CD14-positive monocyte (primary cell): ENCODE measurements around the gene RAB28. TPM values are rescaled to one million over a fixed set of nuclear protein-coding genes. Genes with fewer than 3 reads are reported as not detected.
A peak's percentile ranks its signal among the peaks of the same experiment; 100 is the strongest.

Experiments
- DNase-seq, 3 donors: peaks; one replicate each; pipeline ENCODE4 v3.0.0-alpha.2; 2011 to 2022
- H2AFZ ChIP-seq: 2 replicates; pipeline ENCODE4 v1.6.0; 2012; ENCODE audit warnings: mild to moderate bottlenecking, low read depth, low read length, inconsistent platforms; ENCODE audit not compliant: insufficient read depth, poor library complexity, severe bottlenecking
- H3K27ac ChIP-seq, 2 donors: 1 replicate in 1 of 2; 2 replicates in 1 of 2; pipeline ENCODE4 v1.5.1; 2012 to 2013; ENCODE audit warnings: low read length in 2 of 2, control low read depth in 1 of 2, inconsistent platforms in 1 of 2, low read depth in 1 of 2, mild to moderate bottlenecking in 1 of 2
- H3K27me3 ChIP-seq, 2 donors: one replicate each; pipeline versions ENCODE4 v1.6.0 to v1.6.1; 2011 to 2013; ENCODE audit warnings: low read length in 2 of 2; ENCODE audit not compliant: control insufficient read depth in 2 of 2, insufficient read depth in 2 of 2
- H3K36me3 ChIP-seq, 2 donors: replicated peaks in 1 of 2; 1 replicate in 1 of 2; 2 replicates in 1 of 2; pipeline versions ENCODE4 v1.5.1 to v1.6.1; 2012 to 2013; ENCODE audit warnings: low read length in 2 of 2, control low read depth in 1 of 2, inconsistent platforms in 1 of 2, mild to moderate bottlenecking in 1 of 2; ENCODE audit not compliant: insufficient read depth in 2 of 2, control insufficient read depth in 1 of 2
- H3K4me1 ChIP-seq, 2 donors: 1 replicate in 1 of 2; 2 replicates in 1 of 2; pipeline versions ENCODE4 v1.5.1 to v1.6.1; 2012 to 2013; ENCODE audit warnings: low read length in 2 of 2, control low read depth in 1 of 2, inconsistent platforms in 1 of 2, mild to moderate bottlenecking in 1 of 2, moderate library complexity in 1 of 2; ENCODE audit not compliant: insufficient read depth in 2 of 2, control insufficient read depth in 1 of 2
- H3K4me2 ChIP-seq: replicated peaks from 2 replicates; pipeline ENCODE3; 2012; ENCODE audit warnings: low read length, moderate library complexity, mild to moderate bottlenecking; ENCODE audit not compliant: poor library complexity, severe bottlenecking; ENCODE audit errors: extremely low read depth
- H3K4me3 ChIP-seq, 3 experiments: fragments of 200-600 bp in 1 of 3; sonication (generic) in 1 of 3; replicated peaks in 1 of 3; 1 replicate in 2 of 3; 2 replicates in 1 of 3; pipeline ENCODE4 v1.5.1; 2011 to 2013; ENCODE audit warnings: low read length in 3 of 3, mild to moderate bottlenecking in 3 of 3, control low read depth in 2 of 3, low read depth in 2 of 3, inconsistent platforms in 1 of 3, moderate library complexity in 1 of 3
- H3K79me2 ChIP-seq: 2 replicates; pipeline ENCODE4 v1.6.0; 2012; ENCODE audit warnings: mild to moderate bottlenecking, control low read depth, inconsistent platforms, low read length, moderate library complexity; ENCODE audit not compliant: insufficient read depth
- H3K9ac ChIP-seq: 2 replicates; pipeline ENCODE4 v1.6.0; 2017; ENCODE audit warnings: low read length, mild to moderate bottlenecking; ENCODE audit not compliant: insufficient read depth, poor library complexity, severe bottlenecking
- H3K9me3 ChIP-seq, 2 donors: replicated peaks in 1 of 2; 1 replicate in 1 of 2; 2 replicates in 1 of 2; pipeline versions ENCODE4 v1.5.1 to v1.6.1; 2012 to 2013; ENCODE audit warnings: low read length in 2 of 2, control low read depth in 1 of 2; ENCODE audit not compliant: control insufficient read depth in 1 of 2, insufficient read depth in 1 of 2
- H4K20me1 ChIP-seq: 2 replicates; pipeline ENCODE4 v1.6.0; 2012; ENCODE audit warnings: mild to moderate bottlenecking, low read length, control low read depth, moderate library complexity; ENCODE audit not compliant: insufficient read depth
- H3K27ac Mint-ChIP-seq, 7 donors: one replicate each; pipeline ENCODE4 v1.8.0; 2020; ENCODE audit warnings: mild to moderate bottlenecking in 7 of 7, mixed read lengths in 7 of 7, moderate library complexity in 6 of 7, inconsistent platforms in 2 of 7
- H3K27me3 Mint-ChIP-seq, 3 donors: one replicate each; pipeline ENCODE4 v1.8.0; 2021 to 2022; ENCODE audit warnings: low read depth in 3 of 3, mild to moderate bottlenecking in 3 of 3, mixed read lengths in 3 of 3, moderate library complexity in 3 of 3, inconsistent platforms in 1 of 3
- H3K36me3 Mint-ChIP-seq, 2 donors: one replicate each; pipeline ENCODE4 v1.8.0; 2020; ENCODE audit warnings: mixed read lengths in 2 of 2, inconsistent platforms in 1 of 2, mild to moderate bottlenecking in 1 of 2
- H3K4me1 Mint-ChIP-seq: one replicate; pipeline ENCODE4 v1.8.0; 2020; ENCODE audit warnings: mild to moderate bottlenecking, mixed read lengths
- H3K4me3 Mint-ChIP-seq, 2 donors: one replicate each; pipeline ENCODE4 v1.8.0; 2020; ENCODE audit warnings: mild to moderate bottlenecking in 2 of 2, mixed read lengths in 2 of 2, moderate library complexity in 1 of 2
- H3K9me3 Mint-ChIP-seq, 7 donors: one replicate each; pipeline ENCODE4 v1.8.0; 2020 to 2022; ENCODE audit warnings: mixed read lengths in 7 of 7, mild to moderate bottlenecking in 6 of 7, moderate library complexity in 6 of 7, inconsistent platforms in 2 of 7
- WGBS: methylation state at CpG from one replicate; pipeline ENCODE4 v1.1.5; 2013; ENCODE audit warnings: missing lambda C conversion rate; ENCODE audit not compliant: insufficient coverage; 5-methylcytosine and 5-hydroxymethylcytosine counted together
- intact Hi-C, 2 donors: fragments of 100-400 bp; cut with micrococcal nuclease; formaldehyde crosslinking; loops; one replicate each; pipeline versions ENCODE4 v1.15.0 to v1.15.1; 2023
- polyA plus RNA-seq, 3 donors: library from polyadenylated mRNA; depleted of rRNA in 1 of 3; unstranded in 2 of 3; stranded (reverse) in 1 of 3; fragments of 300-500 nt in 2 of 3; fragments of >200 nt in 1 of 3; fragmentation: Illumina TruSeq in 2 of 3; gene quantifications; 1 replicate in 2 of 3; 2 replicates in 1 of 3; pipeline ENCODE4 v1.2.3, GENCODE V29; 2012 to 2021
- TF ChIP-seq, protein P1 (sequence below): fragments of 200-600 bp; IDR thresholded peaks from one replicate; pipeline ENCODE4 v1.8.0; 2022; ENCODE audit warnings: antibody characterized with exemption, mild to moderate bottlenecking

Gene RAB28
- polyA plus RNA-seq, 3 donors = 7.6 to 18.0 (median 17.8) TPM

DNA sequence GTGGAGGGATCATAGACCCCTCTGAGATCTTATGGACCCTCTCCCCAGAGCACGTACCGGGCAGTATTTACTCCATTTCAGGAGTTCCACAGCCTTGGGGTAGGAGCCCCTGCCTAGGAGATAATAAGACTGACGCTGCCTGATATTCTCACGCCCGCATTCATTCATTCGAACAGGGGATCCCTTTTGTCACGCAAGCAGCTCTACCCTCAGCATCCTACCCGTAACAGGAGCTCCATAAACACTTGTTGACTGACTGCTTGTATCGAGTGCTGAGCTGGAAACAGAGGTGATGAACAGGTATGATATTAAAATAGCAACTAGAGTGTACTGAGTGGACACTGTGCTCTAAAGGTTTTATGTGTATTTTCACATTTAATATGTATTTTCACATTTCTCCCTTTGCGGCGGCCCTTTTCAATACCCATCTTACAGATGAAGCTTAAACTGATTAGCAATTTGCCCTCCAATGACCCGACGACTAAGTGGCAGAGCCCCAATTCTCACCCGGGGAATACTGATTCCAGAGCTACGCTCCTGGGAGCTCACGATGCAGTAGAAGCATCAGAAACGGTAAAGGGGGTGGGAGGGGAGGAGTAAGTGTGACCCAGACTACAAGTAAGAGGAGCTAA is 888 bp downstream of the RAB28 start:
- peaks cover 17% of the 10 kb centered on the region for H3K79me2 ChIP-seq
- peaks cover 4 to 13% of the 10 kb centered on the region in 2 donors for H3K36me3 ChIP-seq
- H3K4me1 ChIP-seq = peaks cover 18 to 30% of the 10 kb centered on the region in 2 donors
- H2AFZ ChIP-seq = peak overlapping the region; percentile 94
- H3K9me3 ChIP-seq = no peaks in the 10 kb centered on the region
- H3K27ac ChIP-seq = peak overlapping the region; percentile 74 to 90
- Mint-ChIP-seq H3K27me3 (peaks cover 15 to 18% (median 18%) of the 10 kb centered on the region in 3 donors), H3K27ac (peak overlapping the region; percentile 59 to 100 (median 79)), H3K9me3 (peaks cover 0 to 5% (median 0%) of the 10 kb centered on the region in 7 donors), H3K36me3 (peaks cover 6 to 7% of the 10 kb centered on the region in 2 donors), H3K4me1 (peaks cover 25% of the 10 kb centered on the region), H3K4me3 (peak overlapping the region; percentile 87 to 96)
- TF ChIP-seq, protein P1, sequence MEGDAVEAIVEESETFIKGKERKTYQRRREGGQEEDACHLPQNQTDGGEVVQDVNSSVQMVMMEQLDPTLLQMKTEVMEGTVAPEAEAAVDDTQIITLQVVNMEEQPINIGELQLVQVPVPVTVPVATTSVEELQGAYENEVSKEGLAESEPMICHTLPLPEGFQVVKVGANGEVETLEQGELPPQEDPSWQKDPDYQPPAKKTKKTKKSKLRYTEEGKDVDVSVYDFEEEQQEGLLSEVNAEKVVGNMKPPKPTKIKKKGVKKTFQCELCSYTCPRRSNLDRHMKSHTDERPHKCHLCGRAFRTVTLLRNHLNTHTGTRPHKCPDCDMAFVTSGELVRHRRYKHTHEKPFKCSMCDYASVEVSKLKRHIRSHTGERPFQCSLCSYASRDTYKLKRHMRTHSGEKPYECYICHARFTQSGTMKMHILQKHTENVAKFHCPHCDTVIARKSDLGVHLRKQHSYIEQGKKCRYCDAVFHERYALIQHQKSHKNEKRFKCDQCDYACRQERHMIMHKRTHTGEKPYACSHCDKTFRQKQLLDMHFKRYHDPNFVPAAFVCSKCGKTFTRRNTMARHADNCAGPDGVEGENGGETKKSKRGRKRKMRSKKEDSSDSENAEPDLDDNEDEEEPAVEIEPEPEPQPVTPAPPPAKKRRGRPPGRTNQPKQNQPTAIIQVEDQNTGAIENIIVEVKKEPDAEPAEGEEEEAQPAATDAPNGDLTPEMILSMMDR = no peak
- no peaks in the 10 kb centered on the region for H4K20me1 ChIP-seq
- DNase-seq = no peak
- peak overlapping the region; percentile 78 to 86 (median 82) for H3K4me3 ChIP-seq
- 49% methylated on average over 9 of the region's 17 CpGs for WGBS
- peaks cover 20 to 27% of the 10 kb centered on the region in 2 donors for H3K27me3 ChIP-seq
- H3K9ac ChIP-seq = peak overlapping the region; percentile 85
- intact Hi-C loops = loop anchor here in 1 of 2 donors (5.0 to 10.0 kb wide), 3 partner anchors 144 to 1522 kb away; partner anchors contain the start of genes BOD1L1 and CPEB2
- H3K4me2 ChIP-seq = peak overlapping the region; percentile 76

DNA sequence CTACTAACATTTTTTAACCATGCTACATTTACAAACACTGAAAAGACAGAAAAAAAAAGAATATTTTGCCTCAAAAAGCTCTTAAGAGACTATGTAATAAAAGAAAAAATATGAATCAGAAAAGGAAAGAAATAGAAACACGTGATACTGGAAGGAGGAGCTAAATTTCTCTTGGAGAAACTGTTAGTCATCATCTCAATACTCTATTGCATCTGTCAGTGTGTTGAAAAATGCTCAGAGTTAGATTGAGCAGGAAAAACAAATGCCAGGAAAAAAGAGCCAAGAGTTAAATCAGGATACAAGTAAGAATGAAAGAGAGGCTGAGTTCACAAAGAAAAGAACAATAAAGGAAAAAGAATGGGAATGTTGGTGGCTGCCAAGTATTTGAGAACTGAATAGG is 2.6 kb downstream of the RAB28 start:
- Histone ChIP-seq H3K4me3 (no peak overlapping the region), H3K27me3 (peaks cover 11 to 12% of the 10 kb centered on the region in 2 donors), H3K27ac (no peak overlapping the region), H3K36me3 (peaks cover 11 to 19% of the 10 kb centered on the region in 2 donors), H2AFZ (no peak overlapping the region), H4K20me1 (no peaks in the 10 kb centered on the region), H3K79me2 (peaks cover 17% of the 10 kb centered on the region), H3K9me3 (no peaks in the 10 kb centered on the region), H3K4me2 (no peak overlapping the region), H3K4me1 (peaks cover 18 to 30% of the 10 kb centered on the region in 2 donors), H3K9ac (no peak overlapping the region)
- H3K4me3 Mint-ChIP-seq = no peak overlapping the region
- DNase-seq = peak; percentile 25 to 67 (median 64)
- WGBS = no CpG with 5 or more reads among the region's 1 CpG
- TF ChIP-seq, protein P1 = no peak
- H3K27ac Mint-ChIP-seq = peak overlapping the region in 3 of 7 donors; percentile 41 to 81 (median 60)
- peaks cover 13 to 14% of the 10 kb centered on the region in 2 donors for H3K36me3 Mint-ChIP-seq
- intact Hi-C loops = loop anchor here in 1 of 2 donors (5.0 to 10.0 kb wide), 3 partner anchors 146 to 1523 kb away; partner anchors contain the start of genes BOD1L1 and CPEB2
- H3K27me3 Mint-ChIP-seq = peaks cover 7 to 12% (median 10%) of the 10 kb centered on the region in 3 donors
- no peaks in the 10 kb centered on the region for H3K9me3 Mint-ChIP-seq
- peaks cover 25% of the 10 kb centered on the region for H3K4me1 Mint-ChIP-seq
